ENCODE measurements around the gene MYO15B. TPM values are rescaled to one million over a fixed set of nuclear protein-coding genes. Genes with fewer than 3 reads are reported as not detected.

The MYO15B gene
- total and polyA plus RNA-seq, 2 donors (not counting 3 experiments of a cell fraction or from before 2014, with no cell fraction given): 10.2 to 87.8 TPM

- H3K27me3 ChIP-seq (ENCODE audit: control insufficient read depth in 2 of 2, insufficient read depth in 2 of 2, low read length in 2 of 2): no peaks in the 10 kb centered on the region
- DNase-seq (ENCODE audit: low read depth, low spot score) (no peak), FAIRE-seq (no peak)
- POLR2A ChIA-PET: no interaction called here
- no peaks in the 10 kb centered on the region for H3K9me3 ChIP-seq (replicated peaks; ENCODE audit: control insufficient read depth, insufficient read depth, low read length)
- no peak for TF ChIP-seq GATA2 (IDR thresholded peaks at IDR 0.05; ENCODE audit: insufficient read depth, insufficient read length, low read depth, low read length)
- TF ChIP-seq MYC (IDR thresholded peaks at IDR 0.05; ENCODE audit: low read depth, low read length): no peak
- no peak overlapping the region for H3K9ac ChIP-seq (replicated peaks; ENCODE audit: extremely low read depth, insufficient read depth, low read length)
- BruUV-seq (replicated peaks): no TSS peak
- H3K4me3 ChIP-seq (replicated peaks in 1 of 3; ENCODE audit: insufficient read depth in 1 of 3, low read depth in 1 of 3, low read length in 3 of 3): no peak overlapping the region
- no peaks in the 10 kb centered on the region for H3K36me3 ChIP-seq (ENCODE audit: control insufficient read depth in 2 of 2, extremely low read depth in 1 of 2, insufficient read depth in 2 of 2, low read length in 2 of 2)
- dilution Hi-C loops (cut with MboI; ENCODE audit: extremely low pct_ligation_motif_present, low sequenced_read_pairs): no loop called here
- no peaks in the 10 kb centered on the region for H3K9me1 ChIP-seq (replicated peaks; ENCODE audit: control insufficient read depth, extremely low read depth, insufficient read depth, low read length)
- no peak overlapping the region for H3K4me2 ChIP-seq (ENCODE audit: insufficient read depth, low read length)
- H3K4me1 ChIP-seq (ENCODE audit: control insufficient read depth, extremely low read depth, insufficient read depth, low read length): no peaks in the 10 kb centered on the region
- intact Hi-C loops (cut with micrococcal nuclease): no loop called here
- no peak overlapping the region for H3K27ac ChIP-seq (ENCODE audit: insufficient read depth, low read depth, low read length)
- no peak overlapping the region for H2AFZ ChIP-seq (ENCODE audit: low read depth, low read length)
- H3K79me2 ChIP-seq (ENCODE audit: control insufficient read depth, insufficient read depth, low read length): no peaks in the 10 kb centered on the region
- CTCF ChIA-PET: interaction anchor here (1.2 to 1.3 kb wide), 2 partner anchors 26 to 68 kb away, joined by 3 to 5 read pairs; partner anchors contain the start of gene SMIM5
- H4K20me1 ChIP-seq (replicated peaks; ENCODE audit: control insufficient read depth, extremely low read depth, insufficient read depth, low read length): no peaks in the 10 kb centered on the region
Measured at GRCh38 chr17:75607086-75607485, 19.5 kb downstream of the MYO15B start.

DNA sequence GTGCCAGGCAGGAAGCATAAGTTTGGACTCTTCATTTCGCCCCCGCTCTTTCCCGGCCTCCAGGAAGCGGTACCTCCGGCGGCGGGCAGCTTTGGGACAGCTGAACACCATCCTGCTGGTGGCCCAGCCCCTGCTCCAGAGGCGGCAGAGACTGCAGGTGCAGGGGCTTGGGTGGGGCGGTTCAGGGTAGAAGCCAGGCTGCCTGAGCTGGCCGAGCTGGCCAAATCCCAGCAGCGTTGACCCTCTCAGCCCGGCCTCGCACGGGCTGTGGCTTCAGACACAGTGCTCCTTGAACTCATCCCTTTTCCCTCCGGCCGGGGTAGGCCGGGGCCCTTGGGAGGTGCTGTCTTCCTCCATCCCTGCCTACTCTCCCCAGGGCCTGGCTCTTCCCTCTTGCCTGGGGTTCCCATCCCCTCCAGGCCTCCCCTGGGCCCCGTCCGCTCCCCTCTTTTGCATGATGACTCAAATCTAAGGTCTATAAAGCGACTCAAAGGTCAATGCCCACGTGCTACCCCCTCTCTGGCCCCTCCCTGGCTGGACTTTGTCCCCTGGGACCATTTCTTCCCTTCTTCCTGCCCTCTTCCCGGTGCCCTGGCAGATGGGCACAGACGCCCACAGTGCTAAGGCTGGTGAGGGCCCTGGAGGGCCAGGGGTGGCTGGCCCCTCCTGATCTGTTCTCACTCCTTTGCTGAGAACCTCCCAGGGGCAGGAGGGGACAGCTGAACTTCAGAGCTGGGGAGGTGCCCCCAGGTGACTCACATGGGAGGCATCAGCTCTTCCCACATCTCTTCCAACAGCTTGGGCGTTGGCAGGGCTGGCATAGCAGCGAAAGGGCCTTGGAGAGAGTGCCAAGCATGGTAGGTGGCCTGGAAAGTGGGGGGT lies 22.7 kb downstream of the MYO15B start:
- H3K9ac ChIP-seq (replicated peaks; ENCODE audit: extremely low read depth, insufficient read depth, low read length): no peak overlapping the region
- no peak overlapping the region for H2AFZ ChIP-seq (ENCODE audit: low read depth, low read length)
- FAIRE-seq (no peak), DNase-seq (ENCODE audit: low read depth, low spot score) (no peak)
- POLR2A ChIA-PET: no interaction called here
- no peaks in the 10 kb centered on the region for H3K4me1 ChIP-seq (ENCODE audit: control insufficient read depth, extremely low read depth, insufficient read depth, low read length)
- no peak overlapping the region for H3K4me3 ChIP-seq (replicated peaks in 1 of 3; ENCODE audit: insufficient read depth in 1 of 3, low read depth in 1 of 3, low read length in 3 of 3)
- dilution Hi-C loops (cut with MboI; ENCODE audit: extremely low pct_ligation_motif_present, low sequenced_read_pairs) (no loop called here), intact Hi-C loops (cut with micrococcal nuclease) (no loop called here)
- no peak overlapping the region for H3K27ac ChIP-seq (ENCODE audit: insufficient read depth, low read depth, low read length)
- H3K9me3 ChIP-seq (replicated peaks; ENCODE audit: control insufficient read depth, insufficient read depth, low read length): no peaks in the 10 kb centered on the region
- no TSS peak for BruUV-seq (replicated peaks)
- H3K4me2 ChIP-seq (ENCODE audit: insufficient read depth, low read length): no peak overlapping the region
- no peaks in the 10 kb centered on the region for H3K27me3 ChIP-seq (ENCODE audit: control insufficient read depth in 2 of 2, insufficient read depth in 2 of 2, low read length in 2 of 2)
- TF ChIP-seq GATA2 (IDR thresholded peaks at IDR 0.05; ENCODE audit: insufficient read depth, insufficient read length, low read depth, low read length) (no peak), EZH2 (IDR thresholded peaks at IDR 0.05; ENCODE audit: borderline replicate concordance, low read depth, low read length, severe bottlenecking) (no peak), POLR2A (IDR thresholded peaks at IDR 0.05; ENCODE audit: low read depth, low read length) (no peak), MAX (IDR thresholded peaks at IDR 0.05; ENCODE audit: insufficient read depth, insufficient read length) (no peak)
- no peaks in the 10 kb centered on the region for H3K9me1 ChIP-seq (replicated peaks; ENCODE audit: control insufficient read depth, extremely low read depth, insufficient read depth, low read length)
- H3K36me3 ChIP-seq (ENCODE audit: control insufficient read depth in 2 of 2, extremely low read depth in 1 of 2, insufficient read depth in 2 of 2, low read length in 2 of 2): no peaks in the 10 kb centered on the region
- H4K20me1 ChIP-seq (replicated peaks; ENCODE audit: control insufficient read depth, extremely low read depth, insufficient read depth, low read length): no peaks in the 10 kb centered on the region
- CTCF ChIA-PET: interaction anchor here (0.6 to 9.8 kb wide), 7 partner anchors 9 to 140 kb away, joined by 3 to 65 read pairs (median 4); partner anchors contain the start of gene SMIM5
- H3K79me2 ChIP-seq (ENCODE audit: control insufficient read depth, insufficient read depth, low read length): no peaks in the 10 kb centered on the region
